GM18909 (cell line): ENCODE measurements around the gene RAB37.

ENCODE experiments used
- ATAC-seq: cut with Tn5 transposase; IDR thresholded peaks from one replicate; pipeline ENCODE4 v1.9.1; 2021; ENCODE audit warnings: mild to moderate bottlenecking; ENCODE audit not compliant: unreplicated experiment, poor library complexity

Gene RAB37

GRCh38 chr17:74775409-74776043 lies 38.5 kb downstream of the RAB37 start:
- ATAC-seq = no peak

GRCh38 chr17:74776044-74776962 lies 39.2 kb downstream of the RAB37 start, which contains the start of gene NAT9:
TSS of gene NAT9 (minus strand) at chr17:74776345. CDS start at chr17:74775698, 647 bp downstream.
- peak; percentile 74 for ATAC-seq

- ATAC-seq = no peak
Observed at GRCh38 chr17:74776990-74777389, 39.9 kb downstream of the RAB37 start.

- no peak for ATAC-seq
Observed at GRCh38 chr17:74777901-74778515, 41.0 kb downstream of the RAB37 start.

GRCh38 chr17:74778960-74779359 lies 41.9 kb downstream of the RAB37 start:
- no peak for ATAC-seq

- ATAC-seq = no peak
Observed at GRCh38 chr17:74779501-74779900, 42.4 kb downstream of the RAB37 start.

GRCh38 chr17:74779948-74780400 lies 42.9 kb downstream of the RAB37 start:
- no peak for ATAC-seq

- ATAC-seq = no peak
Observed at GRCh38 chr17:74780443-74781238, 43.6 kb downstream of the RAB37 start.

GRCh38 chr17:74782571-74782970 lies 45.5 kb downstream of the RAB37 start:
- no peak for ATAC-seq

GRCh38 chr17:74784125-74784810 lies 47.2 kb downstream of the RAB37 start:
- ATAC-seq = no peak

- no peak for ATAC-seq
Observed at GRCh38 chr17:74785096-74785980, 48.3 kb downstream of the RAB37 start.

- ATAC-seq = no peak
Observed at GRCh38 chr17:74785981-74786360, 48.9 kb downstream of the RAB37 start.

GRCh38 chr17:74786431-74787055 lies 49.5 kb downstream of the RAB37 start:
- ATAC-seq = no peak

GRCh38 chr17:74790161-74791058 lies 53.4 kb downstream of the RAB37 start:
- no peak for ATAC-seq

GRCh38 chr17:74792586-74793105 lies 55.6 kb downstream of the RAB37 start:
- no peak for ATAC-seq

- no peak for ATAC-seq
Observed at GRCh38 chr17:74795327-74796020, 58.4 kb downstream of the RAB37 start.
